Activated effector memory CD4-positive, alpha-beta T cell treated with Interleukin-2 at 50 U/mL for 16 hours (primary cell): Measurements from ENCODE around the gene COTL1.
A peak's percentile ranks its signal among the peaks of the same experiment; 100 is the strongest.

Experiments used
- DNase-seq: peaks from one replicate; pipeline ENCODE4 v3.0.0-alpha.2; 2020

The COTL1 gene, protein sequence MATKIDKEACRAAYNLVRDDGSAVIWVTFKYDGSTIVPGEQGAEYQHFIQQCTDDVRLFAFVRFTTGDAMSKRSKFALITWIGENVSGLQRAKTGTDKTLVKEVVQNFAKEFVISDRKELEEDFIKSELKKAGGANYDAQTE

DNA sequence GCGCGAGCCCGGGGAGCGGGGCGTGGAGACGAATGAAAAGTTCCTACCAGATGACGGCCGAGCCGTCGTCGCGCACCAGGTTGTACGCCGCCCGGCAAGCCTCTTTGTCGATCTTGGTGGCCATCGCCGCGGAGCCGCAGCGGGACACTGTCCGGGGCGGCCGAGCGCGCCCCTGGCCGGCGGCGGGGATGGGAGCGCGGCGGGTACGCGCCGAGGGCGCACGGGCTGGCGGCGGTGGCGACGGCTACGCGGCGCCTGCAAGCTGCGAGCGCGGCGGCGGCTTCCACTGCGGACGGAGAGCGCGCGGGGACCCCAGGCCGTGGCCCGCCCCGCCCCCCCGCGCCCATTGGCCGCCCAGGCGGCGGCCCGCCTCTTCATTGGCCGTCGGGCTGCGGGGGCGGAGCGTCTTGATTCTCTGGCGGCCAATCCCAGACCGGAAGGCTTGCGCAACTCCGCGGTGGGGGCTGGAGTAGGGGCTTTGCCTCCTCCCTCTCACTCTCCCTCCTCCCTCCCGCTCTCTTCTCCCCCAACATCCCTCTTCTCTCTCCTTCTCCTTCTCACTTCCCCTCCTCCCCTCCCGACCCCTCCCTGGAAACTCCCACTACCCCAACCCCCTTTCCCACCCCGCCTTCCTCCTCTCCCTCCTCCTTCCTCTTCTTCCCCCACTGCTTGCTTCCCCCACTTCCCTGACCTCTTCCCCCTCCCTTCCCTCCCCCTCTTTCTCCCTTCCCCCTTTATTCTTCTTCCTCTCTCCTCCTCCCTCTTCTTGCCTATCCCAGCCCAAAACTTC lies at the start of gene COTL1:
Gene COTL1, minus strand, starts transcription at position 288 of the 790 bp plus-strand sequence. Its CDS starts 164 bp downstream, at position 124.
- peak; percentile 89 for DNase-seq

DNA sequence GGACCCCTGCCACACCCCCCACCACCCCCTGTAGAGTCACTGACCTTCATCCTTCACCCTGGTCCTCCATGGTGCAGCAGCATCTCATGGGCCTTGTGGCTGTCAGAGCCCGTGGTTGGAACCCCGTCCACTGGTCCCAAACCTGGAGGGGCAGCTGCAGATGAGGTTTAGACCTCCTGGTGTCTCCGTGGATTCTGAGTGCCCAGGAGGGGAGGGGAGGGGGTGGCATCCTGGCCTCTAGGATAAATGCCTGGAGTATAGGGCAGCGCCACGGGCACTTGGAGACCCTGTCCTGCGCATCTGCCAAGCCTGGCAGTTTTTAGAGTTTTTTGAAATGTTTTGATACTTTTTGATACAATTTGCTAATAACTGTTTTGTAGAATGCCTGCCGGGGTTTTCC lies 48.0 kb upstream of the COTL1 start:
- DNase-seq: no peak

DNA sequence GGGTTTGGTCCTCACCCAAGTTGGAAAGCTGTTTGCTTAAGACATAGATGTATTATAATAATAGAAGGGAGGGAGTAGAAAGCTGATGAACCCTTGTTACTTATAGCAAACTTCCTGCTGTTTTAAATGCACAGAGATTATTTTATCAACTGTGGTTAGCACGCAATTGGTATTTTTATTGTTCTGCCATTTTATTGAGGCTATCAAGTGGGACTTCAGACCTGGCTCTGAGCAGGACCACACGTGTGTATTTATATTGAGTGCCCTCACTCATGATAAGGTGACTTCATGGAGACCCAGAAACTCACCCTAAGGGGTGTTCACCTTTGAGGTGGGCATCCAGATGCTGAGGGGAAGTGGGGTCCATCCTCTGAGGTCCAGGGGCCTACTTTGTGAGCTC lies 47.5 kb upstream of the COTL1 start:
- no peak for DNase-seq

DNA sequence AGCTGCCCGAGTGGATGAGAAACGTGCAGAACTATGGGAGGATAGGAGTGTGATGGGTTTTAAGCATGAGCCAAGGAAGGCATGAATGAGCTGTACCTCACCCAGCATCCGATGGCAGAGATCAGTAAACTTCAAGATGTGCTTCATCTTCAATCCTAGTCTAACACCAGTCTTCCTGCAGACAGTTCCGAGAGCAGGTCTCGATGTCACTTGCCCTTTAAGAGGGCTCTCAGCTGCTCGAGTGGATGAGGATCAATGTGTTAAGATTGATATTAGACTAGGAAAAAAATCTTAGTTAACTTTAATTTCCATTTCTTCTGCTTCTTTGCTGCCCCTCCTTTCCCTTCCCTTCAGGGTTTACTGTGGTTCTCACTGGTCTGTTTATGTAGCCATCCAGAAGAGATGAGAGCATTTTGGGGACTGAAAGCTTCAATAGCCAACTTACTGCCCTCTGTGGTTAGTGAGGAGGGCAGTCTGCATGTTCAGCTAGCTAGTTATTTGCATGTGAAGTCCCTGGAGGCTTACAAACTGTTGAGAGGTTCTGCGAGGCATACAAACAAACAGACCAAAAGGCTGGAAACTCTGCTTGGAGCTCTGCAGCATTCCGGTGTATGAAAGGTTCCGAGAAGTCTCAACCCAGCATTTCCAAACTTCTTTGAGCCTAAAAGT lies 45.7 kb upstream of the COTL1 start:
- DNase-seq: no peak

DNA sequence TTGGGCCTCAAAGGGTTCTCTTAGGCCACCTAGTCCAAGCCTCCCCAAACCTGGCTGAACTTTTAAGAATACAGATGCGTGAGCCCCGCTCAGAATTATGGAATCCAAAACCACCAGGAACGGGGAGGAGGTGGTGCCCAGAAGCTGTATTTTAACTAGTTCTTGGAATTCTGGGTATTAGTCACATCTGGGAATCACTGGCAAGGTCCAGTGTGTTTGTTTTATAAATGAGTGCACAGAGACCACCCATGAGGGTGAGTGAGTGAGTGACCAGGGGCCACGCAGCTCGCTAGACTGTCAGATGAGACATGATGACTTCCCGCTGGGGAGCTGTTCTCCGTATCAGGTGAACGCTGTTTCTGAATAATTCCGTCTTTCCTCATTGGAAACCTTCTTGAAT lies 44.6 kb upstream of the COTL1 start:
- no peak for DNase-seq

DNA sequence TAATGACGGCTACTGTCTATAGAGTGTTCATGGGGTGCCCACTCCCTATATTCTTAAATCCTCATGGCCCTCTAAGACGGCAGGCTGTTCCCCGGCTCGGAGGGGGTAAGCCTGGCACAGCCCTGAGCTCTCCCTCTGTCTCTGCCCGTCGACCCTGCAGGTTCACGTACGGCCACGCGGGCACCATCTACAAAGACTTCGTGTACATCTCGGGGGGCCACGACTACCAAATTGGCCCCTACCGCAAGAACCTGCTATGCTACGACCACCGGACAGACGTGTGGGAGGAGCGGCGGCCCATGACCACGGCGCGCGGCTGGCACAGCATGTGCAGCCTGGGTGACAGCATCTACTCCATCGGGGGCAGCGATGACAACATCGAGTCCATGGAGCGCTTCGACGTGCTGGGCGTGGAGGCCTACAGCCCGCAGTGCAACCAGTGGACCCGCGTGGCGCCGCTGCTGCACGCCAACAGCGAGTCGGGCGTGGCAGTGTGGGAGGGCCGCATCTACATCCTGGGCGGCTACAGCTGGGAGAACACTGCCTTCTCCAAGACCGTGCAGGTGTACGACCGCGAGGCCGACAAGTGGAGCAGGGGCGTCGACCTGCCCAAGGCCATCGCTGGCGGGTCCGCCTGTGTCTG lies 43.7 kb upstream of the COTL1 start:
- DNase-seq: no peak

DNA sequence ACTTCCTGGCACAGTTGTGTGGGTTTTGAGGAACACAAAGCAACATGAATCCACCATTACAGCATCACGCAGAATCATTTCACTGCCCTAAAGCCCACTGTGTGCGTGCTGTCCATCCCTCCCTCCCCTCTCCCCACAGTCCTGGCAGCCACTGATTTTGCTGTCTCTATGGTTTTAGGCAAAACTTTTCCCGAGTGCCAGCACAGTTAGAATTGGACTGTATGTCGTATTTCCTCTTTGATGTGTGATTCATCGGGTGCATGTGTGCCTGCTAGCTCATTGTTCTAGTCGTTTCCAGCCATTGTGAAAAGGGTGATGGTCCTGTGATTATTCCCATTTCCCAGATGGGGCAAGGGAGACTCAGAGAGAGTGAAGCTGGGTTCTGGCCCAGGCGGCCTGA lies 43.1 kb upstream of the COTL1 start:
- no peak for DNase-seq

DNA sequence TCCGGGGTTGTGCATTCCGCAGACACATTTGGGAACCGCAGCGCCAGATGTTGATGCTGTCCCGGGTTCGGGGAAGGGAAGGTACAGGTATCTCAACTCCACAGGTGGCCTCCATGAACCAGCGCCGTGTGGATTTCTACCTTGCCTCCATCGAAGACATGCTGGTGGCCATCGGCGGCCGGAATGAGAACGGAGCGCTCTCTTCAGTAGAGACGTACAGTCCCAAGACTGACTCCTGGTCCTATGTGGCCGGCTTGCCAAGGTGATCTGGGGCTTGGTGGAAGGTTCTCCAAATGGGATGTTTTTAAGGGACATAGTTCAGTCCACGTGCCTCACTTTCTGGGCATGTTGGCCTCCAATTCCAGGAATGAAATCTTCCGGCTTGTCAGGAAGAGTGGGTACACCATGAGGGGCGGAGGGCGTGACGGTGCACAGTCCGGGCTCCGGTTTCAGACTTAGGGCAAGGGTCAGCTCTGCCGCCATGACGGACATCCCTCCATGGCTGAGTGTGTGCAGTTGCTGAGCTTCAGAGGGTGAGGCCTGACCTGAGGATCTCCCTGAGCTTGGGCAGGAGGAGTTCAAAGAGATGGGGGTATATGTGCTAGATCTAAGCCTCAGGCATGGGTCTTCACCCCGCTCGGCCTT lies 41.9 kb upstream of the COTL1 start:
- no peak for DNase-seq

DNA sequence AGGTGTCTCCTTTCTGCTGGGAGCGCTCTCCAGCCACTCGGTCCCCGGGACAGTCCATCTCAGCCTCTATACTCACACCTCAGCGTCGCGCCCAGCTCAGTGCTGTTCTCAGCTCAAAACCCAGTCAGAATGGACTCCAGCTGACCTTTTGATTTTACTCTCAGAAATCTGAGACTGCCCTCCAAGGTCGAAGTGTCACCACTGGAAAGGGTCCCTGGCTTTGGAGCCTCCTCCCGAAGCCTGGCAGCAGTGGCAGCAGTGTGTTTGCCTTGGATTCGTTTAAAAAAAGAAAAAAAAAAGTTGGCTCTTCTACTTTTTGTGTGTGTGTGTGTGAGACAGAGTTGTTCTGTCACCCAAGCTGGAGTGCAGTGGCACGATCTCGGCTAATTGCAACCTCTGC lies 40.8 kb upstream of the COTL1 start:
- no peak for DNase-seq

DNA sequence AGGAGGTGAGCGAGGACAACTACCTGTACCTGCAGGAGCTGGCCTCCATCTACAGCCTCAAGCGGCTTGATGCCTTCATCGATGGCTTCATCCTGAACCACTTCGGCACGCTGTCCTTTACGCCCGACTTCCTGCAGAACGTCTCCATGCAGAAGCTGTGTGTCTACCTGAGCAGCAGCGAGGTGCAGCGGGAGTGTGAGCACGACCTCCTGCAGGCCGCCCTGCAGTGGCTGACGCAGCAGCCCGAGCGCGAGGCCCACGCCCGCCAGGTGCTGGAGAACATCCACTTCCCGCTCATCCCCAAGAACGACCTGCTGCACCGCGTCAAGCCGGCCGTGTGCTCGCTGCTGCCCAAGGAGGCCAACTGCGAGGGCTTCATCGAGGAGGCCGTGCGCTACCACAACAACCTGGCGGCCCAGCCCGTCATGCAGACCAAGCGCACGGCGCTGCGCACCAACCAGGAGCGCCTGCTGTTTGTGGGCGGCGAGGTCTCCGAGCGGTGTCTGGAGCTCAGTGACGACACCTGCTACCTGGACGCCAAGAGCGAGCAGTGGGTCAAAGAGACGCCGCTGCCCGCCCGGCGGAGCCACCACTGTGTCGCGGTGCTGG lies 39.5 kb upstream of the COTL1 start:
- DNase-seq: no peak

DNA sequence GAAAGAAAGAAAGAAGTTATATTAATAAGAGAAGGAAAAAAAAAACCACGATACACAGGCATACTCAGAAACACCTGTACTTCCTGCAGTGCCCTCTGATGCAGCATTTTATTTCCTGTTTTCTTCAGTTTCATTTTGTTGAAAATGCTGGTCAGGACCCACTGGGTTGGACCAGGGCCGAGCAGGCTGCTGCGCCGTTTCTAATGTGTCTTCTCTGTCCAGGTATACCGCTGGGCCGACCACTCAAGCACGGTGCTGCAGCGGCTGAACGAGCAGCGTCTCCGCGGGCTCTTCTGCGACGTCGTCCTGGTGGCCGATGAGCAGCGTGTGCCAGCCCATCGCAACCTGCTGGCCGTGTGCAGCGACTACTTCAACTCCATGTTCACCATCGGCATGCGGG lies 38.8 kb upstream of the COTL1 start:
- DNase-seq: no peak

DNA sequence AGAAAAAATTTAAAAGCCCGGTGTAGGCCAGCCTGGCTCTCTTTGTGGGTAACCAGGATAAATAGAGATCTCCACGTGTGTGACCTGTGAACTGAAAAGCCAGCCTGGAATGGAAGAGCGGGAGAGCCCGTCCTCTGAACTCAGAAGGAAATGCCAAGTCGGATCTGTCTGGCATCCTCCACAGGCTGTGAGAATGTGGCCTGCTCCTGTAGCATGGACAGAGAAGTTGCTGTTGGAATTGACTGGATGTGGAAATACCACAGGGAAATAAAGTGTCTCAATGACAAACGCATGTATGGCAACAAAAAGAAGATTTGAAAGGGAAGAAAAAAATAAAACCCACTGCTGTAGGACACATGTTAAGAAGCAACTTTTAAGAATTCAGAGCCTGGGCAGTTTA lies 37.1 kb upstream of the COTL1 start:
- DNase-seq: no peak

DNA sequence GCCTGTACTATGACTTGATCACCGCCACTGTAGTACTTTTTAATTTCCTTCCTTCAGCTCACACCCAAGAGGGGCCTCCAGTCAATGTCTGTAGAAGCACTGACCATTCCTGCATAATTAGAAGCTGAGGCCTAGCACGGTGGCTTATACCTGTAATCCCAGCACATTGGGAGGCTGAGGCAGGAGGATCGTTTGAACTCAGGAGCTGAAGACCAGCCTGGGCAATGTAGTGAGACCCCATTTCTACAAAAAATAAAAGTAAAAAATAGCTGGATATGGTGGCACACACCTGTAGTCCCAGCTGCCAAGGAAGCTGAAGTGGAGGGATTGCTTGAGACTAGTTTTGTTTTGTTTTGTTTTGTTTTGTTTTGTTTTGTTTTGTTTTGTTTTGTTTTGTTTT lies 36.4 kb upstream of the COTL1 start:
- no peak for DNase-seq

DNA sequence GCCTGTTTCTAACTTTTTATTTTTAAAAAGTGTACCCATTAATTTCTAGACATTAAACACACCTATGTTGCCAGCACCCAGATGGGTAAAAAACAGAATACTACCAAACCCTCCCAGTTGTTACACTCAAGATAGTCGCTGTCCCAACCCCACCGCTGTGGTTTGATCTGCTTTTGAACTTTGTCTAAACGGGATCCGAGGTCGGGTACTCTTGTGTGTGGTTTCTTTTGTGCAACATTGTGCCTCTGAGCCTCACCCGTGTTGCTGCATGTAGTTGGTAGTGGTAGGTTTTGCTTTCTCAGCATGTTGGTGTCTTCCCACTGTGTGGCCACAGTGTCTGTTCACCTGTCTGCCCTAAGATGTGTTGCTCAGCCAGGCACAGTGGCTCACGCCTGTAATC lies 34.7 kb upstream of the COTL1 start:
- DNase-seq: peak; percentile 24

DNA sequence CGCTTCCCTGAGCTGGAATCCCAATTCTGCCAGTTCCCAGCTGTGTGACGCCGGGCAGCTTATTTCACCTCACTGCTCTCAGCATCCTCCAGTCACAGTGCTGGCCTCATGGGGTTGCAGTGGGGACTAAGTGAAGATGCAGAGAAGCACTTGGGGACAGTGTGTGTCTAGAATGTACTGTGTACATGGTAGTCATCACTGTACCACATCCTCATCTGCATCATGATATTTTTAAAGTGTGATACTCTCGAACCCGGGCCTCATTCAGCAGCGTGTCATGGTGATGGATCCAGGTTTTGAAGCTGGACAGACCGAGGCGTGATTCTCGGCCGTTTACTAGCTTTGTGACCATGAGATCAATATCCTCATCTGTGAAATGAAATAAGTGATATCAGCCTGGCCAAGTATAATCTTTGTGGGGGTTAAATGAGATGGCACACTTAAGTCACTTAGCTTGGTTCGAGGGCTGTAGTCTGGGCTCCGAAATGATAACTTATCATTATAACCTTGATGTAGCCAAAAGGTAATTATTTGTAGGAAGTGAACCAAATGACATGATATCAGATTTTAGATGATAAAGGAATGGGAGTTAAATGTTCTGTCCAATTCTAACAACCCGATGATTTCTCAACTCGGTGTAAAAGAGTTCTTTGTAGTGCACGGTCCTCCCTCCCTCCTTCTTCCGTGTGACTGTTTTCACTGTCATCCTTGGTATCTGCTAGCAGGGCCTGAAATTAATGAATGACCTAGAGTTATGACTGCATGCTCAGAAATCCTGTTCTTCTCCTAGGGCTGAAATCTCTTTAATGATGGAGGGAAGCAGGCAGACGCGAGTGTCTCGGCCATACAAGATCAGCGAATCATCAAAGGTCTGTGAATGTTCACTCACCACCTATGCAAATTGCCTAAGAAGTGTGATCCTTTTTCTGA lies 32.4 kb upstream of the COTL1 start:
- no peak for DNase-seq

DNA sequence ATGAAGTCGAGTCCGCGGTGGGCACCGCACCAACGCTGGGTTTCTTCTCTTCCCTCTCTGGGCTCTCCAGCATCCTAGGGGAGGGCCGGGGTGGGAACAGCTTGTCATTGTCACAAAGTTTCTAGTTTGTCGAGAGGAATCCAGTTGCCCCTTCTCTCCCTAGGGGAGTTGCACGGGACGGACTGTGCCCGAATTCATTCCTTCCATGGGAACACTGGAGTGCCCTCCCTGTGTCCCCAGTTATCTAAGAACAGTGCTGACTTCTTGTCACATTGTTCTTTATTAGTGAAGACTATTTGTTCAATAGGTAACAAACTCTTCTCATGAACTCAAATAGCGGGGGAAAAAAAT lies 31.6 kb upstream of the COTL1 start:
- DNase-seq: no peak

DNA sequence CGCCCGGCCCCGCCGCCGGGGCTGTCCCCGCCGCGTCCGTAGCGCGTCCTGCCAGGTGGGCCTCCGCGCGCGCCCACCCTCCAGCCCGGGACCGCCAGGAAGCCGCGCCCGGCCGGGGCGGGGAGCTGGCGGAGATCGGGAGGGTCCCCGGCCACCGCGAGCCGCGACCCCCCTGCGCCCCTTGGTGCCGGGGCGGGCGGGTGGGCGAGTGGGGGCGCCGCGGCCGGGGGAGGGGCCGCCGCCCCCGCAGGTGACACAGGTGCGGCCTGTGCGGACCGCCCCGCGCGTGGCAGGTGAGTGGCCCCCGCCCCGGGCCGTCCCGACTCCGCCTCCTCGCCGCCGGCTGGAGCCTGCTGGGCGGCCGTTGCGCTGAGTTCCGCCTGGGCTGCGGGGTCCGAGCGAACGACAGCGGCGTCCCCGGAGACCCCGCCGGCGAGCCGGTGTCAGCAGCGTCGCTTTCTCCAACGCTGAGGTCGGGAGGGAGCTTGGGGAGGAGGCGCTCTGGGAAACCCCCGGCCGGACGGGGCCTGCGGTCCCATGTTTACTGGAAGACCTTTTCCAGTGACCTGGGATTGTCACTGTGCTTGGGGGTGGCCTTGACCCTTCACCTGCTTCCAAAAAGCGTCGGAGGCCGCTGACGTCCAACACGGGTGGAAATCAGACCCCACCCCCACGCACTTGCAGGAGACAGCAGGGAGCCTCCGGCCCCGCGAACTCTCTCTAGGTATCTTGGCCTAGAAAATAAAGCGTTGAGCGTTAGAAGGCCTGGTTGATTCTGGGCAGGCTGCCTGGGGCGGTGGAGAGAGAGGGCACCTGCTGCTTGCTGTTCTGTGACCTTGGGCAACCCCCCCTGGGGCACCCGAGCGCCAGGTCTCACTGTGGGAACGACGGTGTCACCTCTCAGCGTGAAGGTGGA lies 31.0 kb upstream of the COTL1 start:
- peak; percentile 34 for DNase-seq

DNA sequence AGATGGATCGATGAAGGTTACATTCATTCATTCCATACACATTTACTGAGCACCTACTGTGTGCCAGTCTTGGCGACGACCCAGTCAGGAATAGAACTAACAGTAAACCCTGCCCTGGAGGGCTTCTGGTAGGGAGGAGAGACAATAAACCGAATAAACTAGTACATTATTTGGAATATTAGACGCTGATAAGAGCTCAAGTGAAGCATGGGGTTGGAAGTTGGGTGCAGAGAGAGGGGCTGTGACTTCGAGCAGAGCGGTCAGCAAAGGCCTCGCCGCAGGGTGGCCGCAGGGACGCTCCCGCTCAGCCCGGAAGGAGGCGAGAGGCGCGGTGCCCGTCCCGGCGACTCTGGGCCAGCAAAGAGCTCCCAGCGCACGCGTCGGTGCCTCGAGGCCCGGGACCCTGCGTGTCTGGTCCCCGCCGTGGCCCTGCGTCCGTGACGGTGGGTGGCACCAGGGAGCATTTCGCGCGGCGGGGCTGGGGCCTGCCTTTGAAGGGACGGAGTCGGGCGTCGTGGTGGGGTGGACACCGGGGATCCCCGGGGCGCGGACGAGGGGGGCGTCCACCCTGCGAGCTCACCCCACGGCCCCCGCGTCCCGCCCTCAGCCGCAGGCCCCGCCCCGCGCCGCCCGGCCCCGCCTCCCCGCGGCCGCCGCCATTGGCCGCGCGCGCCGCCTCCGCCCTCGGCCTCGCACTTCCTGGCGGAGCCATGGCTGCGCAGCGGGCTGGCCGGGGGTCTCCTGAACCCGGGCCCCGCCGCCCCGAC lies 30.1 kb upstream of the COTL1 start, which contains the start of gene KLHL36:
Gene KLHL36, plus strand, starts transcription at position 684 of the 767 bp plus-strand sequence. CDS start 2,357 bp downstream, outside the sequence.
- peak; percentile 73 for DNase-seq

DNA sequence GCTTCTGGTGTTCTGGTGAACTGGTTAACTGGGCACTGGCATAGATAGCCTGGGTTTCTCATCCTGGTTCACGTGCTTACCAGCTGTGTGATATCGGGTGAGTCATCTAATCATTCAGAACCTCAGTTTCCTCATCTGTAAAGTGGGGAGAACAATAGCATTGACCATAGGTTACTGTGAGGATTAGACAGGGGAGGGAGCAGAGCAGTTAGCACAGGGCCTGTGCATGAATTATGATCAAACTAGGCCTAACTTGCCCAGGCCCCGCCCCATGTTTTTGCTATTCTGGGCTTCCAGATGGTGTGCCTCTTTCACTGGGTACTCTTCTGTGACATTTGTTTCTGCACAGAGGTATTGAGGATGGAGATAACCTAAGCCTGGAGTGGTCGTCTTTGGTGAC lies 25.8 kb upstream of the COTL1 start:
- no peak for DNase-seq

DNA sequence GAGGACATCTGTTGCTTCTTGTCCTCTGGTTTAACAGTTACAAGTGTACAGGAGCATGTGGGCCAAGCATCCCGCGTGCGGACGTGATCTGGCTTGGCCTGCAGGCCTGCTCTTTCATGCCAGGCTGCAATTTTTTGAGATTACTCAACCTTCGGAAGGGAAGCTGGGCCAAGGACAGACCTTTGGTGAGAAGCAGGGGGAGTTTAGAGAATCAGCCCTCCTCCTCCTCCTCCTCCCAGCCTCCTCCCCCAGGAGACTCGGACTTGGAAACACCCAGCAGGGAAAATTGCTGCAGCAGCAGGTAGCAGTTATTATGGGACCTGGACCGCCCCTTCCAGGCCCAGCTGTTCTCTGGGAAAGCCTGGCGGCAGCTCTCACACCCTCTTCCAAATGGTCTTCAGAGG lies 25.3 kb upstream of the COTL1 start:
- DNase-seq: no peak
